NCI-H128 (cell line): ENCODE results near the gene DAAM2.
A peak's percentile ranks its signal among the peaks of the same experiment; 100 is the strongest.

Experiments
- DNase-seq: peaks from one replicate; lab custom pipeline; 2025; ENCODE audit not compliant: unreplicated experiment; lab: John Stamatoyannopoulos, UW

DAAM2 gene

DNA sequence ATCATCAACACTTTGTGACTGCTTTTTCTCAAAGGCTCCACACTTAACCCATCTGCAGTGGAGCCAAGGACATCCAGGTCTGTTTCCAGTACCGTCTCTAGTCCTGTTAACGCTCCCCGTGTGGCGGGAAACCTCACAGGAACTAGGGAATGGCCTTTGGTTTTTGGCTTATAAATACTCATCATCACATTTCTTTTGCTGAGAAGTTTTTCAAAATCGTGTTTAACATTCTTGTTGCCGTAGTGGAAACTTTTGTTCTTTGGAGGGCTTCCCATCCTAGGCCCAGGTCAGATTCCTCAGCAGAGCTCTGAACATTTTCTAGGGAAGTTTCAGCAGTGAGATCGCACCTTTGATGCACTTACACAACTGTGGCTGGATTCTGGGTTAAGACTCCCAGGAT is 24.6 kb downstream of the DAAM2 start:
- no peak for DNase-seq

DNA sequence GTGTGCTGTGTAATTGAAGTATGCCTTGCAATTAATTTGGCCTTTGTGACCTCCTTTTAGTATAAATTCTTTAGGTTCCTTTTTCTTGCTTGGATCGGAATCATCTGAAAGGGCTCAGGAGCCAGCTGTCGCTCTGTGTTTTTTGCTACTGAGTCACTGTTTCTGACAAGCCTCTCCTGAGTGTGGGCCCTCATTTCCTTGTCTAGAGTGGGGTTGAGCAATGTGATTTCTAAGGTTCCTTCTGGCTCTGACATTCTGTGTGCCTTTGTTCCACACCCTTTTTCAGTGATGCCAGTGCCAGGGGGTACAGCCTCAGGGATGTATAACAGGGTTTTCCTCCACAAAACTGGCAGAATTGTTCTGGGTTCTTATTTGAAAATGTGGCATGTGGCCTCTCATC is 26.5 kb downstream of the DAAM2 start:
- DNase-seq: no peak

DNA sequence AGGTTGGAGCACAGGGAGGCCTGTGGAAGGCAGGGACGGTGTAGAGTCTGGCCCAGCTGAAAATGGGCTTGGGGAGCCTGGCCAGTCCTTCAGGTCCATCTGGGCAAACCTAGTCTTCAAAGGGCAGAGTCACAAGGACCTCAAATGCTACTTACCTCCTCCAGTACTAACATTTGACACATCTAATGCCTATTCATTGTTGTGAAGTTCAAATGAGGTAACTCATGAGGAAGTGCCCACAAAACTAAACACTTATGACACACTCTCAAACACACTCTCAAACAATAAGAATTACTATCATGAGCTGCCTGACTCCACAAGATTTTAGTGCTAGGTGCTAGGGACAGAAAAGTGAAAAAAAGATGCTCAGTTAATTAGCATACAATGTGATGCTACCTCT is 27.1 kb downstream of the DAAM2 start:
- DNase-seq: no peak

DNA sequence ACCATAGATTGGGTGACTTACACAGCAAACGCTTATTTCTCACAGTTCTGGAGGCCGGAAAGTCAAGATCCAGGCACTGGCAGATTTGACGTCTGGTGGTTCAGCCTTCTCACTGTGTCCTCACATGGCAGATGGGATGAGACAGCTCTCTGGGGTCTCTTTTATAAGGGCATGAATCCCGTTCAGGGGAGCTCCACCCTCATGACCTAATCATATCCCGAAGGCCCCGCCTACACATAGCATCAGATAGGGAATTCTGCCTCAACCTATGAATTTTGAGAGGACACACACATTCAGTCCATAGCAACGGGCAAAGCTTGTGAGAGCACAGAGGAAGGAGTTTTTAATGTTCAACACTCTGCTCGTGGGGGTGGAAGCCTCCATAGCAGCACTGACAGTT is 27.5 kb downstream of the DAAM2 start:
- DNase-seq: no peak

DNA sequence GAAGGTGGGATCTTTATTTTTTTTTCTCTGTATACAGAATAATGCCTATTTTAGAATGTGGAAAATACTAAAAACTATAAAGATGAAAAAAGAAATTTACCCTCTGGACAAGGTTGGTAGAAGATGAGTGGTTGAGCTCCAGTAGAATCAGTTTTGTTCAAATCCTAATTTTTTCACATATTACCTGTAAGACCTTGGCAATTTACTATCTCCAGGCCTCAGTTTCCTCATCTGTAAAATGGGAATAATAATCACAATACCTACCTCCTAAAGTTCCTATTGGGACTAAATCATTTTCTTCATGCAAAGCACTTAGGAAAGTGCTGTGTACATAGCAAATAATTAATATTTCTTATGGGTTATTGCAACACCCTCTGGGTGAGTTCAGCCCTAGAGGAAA is 28.4 kb downstream of the DAAM2 start:
- no peak for DNase-seq

DNA sequence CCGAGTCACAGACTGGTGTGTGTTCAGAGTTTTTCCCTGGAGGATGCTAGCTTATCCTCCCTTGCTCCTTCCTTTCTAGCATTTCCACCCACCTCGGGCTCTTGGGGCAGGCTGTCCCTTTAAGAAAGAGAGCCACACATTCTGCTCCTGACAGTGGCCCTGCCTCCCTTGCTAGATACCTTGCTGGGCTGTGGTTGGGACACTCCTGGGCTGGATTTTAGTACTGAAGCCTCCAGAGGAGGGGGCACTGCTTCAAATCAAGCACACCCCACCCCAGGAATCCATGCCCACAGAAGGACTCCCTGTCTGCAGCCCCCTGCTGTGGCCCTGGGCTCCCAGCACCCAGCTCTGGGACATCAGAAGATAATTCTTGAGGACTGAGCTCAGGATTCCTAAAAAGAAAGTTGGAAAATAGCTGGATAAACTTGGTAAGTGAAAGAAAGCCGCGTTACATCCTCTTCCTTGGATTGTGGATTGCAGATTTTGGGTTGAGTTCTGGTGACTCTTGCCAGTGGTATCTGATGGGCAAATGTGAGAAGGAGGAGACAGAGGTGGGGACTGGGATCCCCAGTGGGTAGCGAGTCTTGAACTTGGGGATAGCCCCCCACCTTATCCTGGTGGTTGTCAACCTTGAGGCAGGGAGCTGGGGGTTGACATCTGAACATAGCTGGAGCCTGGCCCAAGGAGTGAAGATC is 29.0 kb downstream of the DAAM2 start:
- no peak for DNase-seq

DNA sequence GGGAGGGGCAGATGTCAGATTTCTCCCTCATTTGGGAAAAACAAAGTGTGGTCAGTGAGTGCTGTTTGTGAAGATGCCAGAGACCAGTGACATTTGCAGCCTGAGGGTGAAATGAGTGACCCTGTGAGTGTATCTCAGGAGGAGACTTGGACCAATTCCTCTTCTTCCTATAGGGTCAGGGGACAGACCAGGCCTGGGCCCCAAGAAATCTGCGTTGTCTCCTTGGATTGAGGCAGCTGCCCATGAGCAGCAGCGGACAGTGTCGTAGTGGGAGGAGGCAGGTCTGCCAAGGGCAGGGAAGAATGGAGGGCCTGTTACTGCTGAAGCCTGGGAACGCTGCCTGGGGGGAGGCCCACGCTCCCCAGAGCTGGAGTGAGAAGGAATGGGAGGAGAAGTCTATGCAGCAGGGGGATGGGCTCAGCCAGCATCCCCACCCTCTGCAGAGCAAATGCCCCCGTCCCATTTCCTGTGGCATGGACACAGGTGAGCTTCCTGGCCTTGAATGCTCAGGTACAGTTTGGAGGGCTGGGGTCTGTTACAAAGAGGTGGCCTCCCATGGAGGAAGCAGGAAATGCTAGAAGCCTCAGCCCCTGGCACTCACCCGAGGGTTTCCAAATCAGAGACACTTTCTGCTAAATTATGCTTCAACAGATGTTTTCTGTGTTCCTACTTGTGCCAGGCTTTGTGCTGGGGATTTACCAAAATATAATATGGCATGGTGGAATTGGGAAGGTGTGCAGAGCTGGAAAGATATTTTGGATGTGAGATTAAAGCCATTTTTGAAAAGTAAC is 29.8 kb downstream of the DAAM2 start:
- DNase-seq: no peak

DNA sequence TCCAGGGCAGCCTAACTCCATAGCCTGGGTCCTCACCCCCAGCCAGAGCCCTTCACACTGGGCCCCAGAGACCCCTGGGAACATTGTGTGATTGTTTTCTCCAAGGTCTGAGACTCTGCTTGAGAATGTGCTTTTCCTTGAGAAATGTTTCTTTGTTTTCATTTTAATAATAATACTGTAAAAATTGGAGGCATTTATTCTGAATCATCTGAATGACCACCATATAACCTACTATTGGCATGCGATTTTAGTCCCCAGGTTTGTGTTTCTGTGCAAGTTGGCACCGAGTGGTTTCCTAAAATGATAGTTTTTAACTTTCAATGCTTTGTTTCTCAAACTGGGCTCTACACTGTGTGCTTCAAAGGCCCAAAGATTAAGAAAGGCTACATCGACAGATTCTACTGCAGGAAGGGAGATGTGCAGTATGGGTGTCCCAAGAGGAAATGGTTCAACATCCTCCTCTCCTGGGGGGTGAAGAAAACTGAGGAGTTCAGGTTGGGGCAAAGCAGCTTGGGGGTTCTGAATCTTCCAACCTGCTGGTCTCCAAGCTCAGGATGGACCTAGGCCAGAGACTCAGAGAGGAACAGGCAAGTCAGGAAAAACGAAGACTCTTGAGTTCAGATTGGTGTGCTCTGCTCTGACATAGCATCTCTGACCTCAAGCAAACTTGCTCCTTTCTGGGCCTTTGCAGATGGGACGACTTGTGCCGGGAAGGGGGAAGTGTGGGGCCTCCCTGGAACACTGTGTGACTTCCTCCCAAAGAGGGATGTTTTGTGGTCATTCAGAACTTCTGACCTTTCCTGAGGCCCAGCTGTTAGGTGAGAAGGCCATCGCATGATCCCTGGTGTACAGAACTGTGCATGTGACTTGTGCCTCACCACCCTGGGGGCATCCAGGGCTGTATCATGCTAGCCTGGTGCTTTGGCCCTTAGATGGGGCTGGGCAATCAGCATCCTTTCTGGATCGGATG is 31.0 kb downstream of the DAAM2 start:
- no peak for DNase-seq

DNA sequence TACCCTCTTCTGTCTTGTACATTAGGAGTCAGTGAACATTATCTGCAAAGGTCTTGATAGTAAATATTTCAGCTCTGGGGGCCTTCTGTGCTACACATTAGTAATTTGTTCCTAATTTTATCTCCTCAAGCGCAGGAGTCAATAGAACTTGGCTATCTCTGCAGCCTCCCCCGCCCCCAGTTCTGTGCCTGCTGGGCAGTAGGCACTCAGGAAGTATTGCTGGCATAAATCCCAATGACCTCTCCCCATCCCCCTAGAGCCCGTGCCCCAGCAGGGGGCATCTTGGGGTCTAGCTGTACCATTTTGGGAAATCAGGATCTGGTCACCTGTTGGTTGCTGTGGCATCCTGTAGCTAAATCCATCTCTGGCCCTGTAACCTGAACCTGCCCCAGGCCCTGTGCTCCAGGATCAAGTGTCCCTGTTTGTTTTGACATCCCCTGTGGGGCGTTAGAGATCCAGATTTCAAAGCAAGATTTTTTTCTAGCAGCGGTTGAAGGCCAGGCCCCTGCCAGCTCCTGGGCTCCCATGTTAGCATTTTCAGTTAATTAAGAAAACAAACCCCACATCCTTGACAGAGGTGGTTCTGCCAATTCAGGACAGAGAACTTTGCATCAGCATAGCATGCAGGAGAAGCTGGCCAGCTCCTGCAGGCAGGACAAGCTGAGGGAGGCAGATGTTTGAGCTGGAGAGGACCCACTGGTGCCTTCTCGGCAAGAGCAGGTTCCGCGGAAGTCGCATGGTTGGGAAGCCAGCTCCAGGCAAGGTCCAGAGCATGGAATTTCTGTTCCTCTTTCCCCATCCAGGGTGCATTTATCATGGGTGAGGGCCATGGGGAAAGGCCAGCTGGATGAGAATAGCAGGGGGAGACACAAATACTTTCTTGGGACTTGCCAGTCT is 32.1 kb downstream of the DAAM2 start:
- peak; percentile 23 for DNase-seq

DNA sequence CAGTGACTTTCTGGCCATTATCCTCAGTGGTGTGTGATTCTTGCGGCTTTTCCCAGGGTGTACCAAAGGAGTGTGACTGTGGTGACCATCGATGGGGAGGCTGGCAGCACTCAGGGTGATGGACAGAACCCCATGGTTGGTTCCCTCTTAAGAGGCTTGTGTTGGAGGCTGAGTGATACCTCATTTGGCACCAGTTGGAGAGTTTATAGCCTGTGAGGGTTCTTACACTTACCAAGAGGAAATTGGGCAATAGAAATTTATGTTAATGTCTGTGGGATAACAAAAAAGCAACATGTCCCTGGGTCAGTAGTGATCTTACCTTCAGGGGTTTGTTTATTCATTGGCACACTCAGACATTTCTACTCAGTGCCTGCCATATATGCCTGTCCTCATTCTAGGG is 37.2 kb downstream of the DAAM2 start:
- DNase-seq: no peak

DNA sequence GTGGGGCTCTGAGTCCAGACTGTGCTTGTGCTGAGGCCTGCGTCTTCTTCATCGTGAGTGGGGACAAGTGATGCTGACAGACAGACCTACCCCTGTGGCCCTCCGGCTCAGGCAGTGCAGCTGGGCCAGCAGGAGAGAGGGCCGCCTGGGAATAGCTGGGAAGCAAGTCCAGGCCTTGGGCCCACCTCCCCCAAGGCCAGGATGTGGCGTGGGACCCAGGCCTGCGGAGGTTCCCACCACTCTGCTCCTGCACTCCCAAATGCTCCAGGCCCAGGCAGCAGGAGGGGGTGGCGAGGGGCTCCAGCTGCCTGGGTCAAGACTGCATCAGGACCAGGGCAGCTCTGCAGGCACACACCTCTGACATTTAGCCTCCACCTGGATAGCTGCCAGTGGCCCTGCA is 38.3 kb downstream of the DAAM2 start:
- DNase-seq: no peak

DNA sequence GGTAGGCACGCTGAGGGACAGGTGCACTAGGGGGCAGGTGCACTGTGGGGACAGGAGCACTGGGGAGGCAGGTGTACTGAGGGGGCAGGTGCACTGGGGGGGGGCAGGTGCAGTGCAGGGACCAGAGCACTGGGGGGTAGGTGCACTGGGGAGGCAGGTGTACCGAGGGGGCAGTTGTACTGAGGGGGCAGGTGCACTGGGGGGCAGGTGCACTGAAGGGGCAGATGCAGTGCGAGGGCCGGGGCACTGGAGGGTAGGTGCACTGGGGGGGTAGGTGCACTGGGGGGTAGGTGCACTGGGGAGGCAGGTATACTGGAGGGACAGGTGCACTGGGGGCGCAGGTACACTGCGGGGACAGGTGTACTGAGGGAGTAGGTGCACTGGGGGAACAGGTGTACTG is 39.5 kb downstream of the DAAM2 start:
- no peak for DNase-seq

DNA sequence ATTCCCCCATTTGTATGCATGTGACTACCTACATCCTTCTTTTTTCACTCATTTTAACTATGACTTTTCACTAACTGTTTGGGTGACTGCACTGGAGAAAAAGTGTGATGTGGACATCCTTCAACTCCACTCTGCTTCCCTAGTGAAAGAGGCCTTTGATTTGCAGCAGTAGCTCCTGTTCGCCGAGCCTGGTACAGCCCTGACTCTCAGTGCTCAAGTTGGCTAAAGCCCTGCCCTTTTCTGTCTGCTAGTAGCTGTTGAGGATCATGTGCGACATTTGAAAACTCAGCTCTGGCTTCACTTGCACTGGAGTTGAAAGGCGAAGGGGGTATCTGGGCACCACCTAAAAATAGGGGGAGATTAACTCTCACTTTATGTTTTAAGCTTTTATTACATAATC is 42.1 kb downstream of the DAAM2 start:
- no peak for DNase-seq

DNA sequence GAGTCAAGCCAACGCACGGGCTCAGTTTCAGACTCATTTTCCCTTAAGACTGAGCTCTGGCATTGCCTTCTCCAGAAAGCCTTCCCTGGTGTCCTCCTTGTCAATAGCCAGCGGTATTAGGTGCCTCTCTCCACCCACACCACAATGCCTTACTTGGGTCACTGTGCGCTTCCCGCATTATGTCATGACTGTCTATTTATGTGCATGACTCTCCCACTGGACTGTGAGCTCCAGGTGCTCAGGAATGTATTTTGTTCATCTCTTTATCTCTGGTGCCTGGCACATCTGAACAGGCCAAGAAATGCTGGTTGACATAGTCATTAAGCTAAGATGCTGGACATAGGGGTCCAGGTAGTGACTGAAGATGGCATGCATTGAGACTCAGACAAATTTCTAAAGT is 42.7 kb downstream of the DAAM2 start:
- no peak for DNase-seq

DNA sequence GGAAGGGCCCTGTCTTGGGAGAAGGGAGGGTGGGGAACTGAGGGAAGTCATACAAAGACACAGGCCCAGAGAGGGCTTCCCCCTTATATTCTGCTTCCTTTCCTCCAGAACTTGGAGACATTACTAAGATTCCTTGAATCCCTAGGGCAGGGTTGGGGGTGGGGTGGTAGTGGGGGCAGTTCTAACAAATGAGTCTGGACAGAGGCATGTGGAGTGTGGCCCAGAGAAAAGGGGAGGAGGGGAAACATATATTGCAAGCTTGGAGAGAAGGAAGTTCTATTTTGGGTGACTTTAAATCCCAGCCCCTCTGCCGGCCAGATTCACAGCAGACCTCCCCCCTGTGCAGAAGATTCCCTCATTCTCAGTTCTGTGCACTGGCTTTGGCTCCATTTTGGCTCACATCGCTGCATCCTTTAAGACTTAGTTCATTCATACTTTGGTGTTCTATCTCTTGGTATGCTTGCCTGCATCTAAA is 43.7 kb downstream of the DAAM2 start:
- no peak for DNase-seq

DNA sequence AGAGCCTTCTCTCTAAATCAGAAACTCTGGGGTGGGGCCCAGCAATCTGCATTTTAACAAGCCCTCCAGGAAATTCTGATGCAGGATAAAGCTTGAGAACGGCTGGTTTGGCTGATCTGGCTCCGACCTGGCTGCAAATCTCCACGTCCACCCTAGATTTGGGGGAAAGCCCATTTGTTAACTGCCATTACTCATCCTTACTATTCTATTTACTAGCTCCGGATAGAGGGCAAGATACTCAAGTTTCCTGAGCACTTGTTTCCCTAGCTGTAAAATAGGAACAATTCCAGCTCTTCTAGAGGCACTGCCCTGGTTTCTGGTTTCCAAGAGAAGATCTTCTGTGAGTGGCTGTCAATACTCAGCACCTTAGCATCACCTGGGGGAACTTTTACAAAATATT is 44.4 kb downstream of the DAAM2 start:
- no peak for DNase-seq

DNA sequence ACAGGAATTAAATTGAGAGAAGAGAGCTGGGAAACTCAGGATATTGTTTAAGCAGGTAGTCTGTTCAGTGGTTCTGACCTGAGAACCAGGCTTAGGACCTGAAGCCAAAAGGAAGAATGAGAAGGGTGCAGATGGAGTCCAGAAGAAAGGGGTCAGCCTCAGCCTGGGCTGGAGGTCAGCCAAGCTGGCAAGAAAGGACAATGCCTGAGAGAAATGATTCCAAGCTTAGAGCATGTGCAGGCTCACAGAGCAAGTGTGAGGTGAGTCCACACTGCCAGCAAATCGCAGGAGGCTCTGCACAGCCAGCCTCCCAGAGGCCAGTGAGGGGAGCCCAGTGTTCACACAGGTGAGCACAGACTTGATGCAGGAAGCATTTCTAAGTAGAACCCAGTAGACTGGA is 47.3 kb downstream of the DAAM2 start:
- no peak for DNase-seq

DNA sequence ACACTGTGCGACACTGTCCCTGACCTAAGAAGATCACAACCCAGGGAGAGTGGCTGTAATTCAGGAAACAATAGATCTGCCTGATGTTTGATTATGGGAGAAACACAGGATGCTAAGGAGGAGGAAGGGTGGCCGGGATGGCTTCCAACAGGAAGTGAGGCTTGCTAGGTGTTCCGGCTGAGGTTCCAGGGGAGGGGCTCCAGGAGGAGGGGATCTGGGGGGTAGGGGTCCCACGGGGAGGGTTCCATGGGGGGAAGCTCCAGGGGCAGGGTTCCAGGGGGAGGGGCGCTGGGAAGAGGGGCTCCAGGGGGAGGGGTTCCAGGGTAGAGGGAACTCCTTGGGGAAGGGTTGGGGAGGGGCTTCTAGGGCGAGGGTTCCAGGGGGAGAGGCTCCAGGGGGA is 48.6 kb downstream of the DAAM2 start:
- no peak for DNase-seq

DNA sequence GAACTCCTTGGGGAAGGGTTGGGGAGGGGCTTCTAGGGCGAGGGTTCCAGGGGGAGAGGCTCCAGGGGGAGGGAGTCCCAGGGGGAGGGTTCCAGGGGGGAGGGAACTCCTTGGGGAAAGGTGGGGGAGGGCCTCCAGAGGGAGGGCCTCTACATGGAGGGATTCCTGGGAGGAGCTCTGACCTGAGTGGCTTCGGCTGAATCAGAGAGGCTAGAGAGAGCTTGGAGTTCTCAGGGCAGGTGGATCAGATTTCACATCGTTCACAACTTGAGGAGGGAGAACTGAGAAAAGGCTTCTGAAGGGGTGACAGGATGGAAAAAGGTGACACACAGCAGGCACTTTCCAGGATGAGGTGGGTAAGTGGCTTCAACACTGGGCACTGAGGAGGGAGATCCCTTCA is 49.1 kb downstream of the DAAM2 start:
- DNase-seq: no peak

DNA sequence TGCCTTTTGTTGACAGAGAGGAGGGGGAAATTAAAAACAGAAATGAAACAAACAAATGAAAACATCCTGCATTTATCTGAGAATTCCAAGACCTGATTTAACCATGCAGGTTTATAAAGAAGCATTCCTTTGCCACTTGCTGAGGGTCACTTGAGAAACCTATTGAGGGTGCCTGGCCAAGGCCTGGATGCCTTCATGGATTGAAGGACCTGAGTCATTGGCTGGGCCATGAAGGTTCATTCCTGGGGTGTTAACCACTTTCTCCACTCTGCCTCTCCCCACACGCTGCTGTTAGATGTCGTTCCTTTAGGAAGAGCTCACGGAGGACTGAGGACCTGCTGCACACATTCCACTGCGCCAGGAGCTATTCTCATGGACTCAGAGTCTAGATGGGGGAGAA is 49.7 kb downstream of the DAAM2 start:
- DNase-seq: no peak
